Right lobe of liver (tissue), 6 donors: ENCODE measurements around the gene ZNF627. TPM values are rescaled to one million over a fixed set of nuclear protein-coding genes. Genes with fewer than 3 reads are reported as not detected.

Source experiments
- ATAC-seq, 4 donors: fragments of 200-7000 bp; cut with Tn5 transposase; one replicate each; pipeline ENCODE4 v1.9.1; 2020; ENCODE audit warnings: mild to moderate bottlenecking in 4 of 4, moderate library complexity in 4 of 4
- DNase-seq, 3 donors: peaks; one replicate each; pipeline ENCODE4 v3.0.0-alpha.2; 2020
- H3K27ac ChIP-seq, 3 donors: fragments of 200-600 bp; one replicate each; pipeline ENCODE4 v1.8.0; 2022
- H3K27me3 ChIP-seq, 2 donors: fragments of 200-600 bp; one replicate each; pipeline ENCODE4 v1.8.0; 2022
- H3K36me3 ChIP-seq, 4 donors: fragments of 200-600 bp; sonication (generic) in 1 of 4; one replicate each; pipeline versions ENCODE4 v1.5.1 to v1.8.0; 2017 to 2022; ENCODE audit warnings: control low read depth in 1 of 4
- H3K4me1 ChIP-seq, 4 donors: fragments of 200-600 bp; sonication (generic) in 1 of 4; one replicate each; pipeline versions ENCODE4 v1.5.1 to v1.8.0; 2017 to 2022; ENCODE audit warnings: control low read depth in 1 of 4
- H3K4me3 ChIP-seq, 3 donors: fragments of 200-600 bp; one replicate each; pipeline ENCODE4 v1.8.0; 2022
- H3K9me3 ChIP-seq, 4 donors: fragments of 200-600 bp; sonication (generic) in 1 of 4; one replicate each; pipeline versions ENCODE4 v1.5.1 to v1.8.0; 2017 to 2022; ENCODE audit warnings: control low read depth in 1 of 4
- CTCF ChIP-seq, 4 donors: fragments of 200-600 bp in 3 of 4; fragments of 450-650 bp in 1 of 4; IDR thresholded peaks; one replicate each; pipeline versions ENCODE4 v1.5.1 to v1.8.0; 2016 to 2022; ENCODE audit warnings: antibody characterized with exemption in 4 of 4, mild to moderate bottlenecking in 2 of 4
- POLR2A ChIP-seq: fragments of 450-650 bp; IDR thresholded peaks from one replicate; pipeline ENCODE4 v1.6.1; 2017; ENCODE audit warnings: antibody characterized with exemption, mild to moderate bottlenecking
- WGBS: methylation state at CpG from one replicate; pipeline ENCODE4 v1.1.6; 2018; ENCODE audit warnings: low coverage, low lambda C conversion rate; ENCODE audit not compliant: insufficient coverage; ENCODE audit errors: missing lambda C conversion rate; 5-methylcytosine and 5-hydroxymethylcytosine counted together
- intact Hi-C, 2 donors: fragments of 100-400 bp; cut with DNase I; formaldehyde crosslinking; loops; one replicate each; pipeline versions ENCODE4 v1.11.2 to v1.14.1; 2022
- total RNA-seq, 6 experiments: library from RNA; depleted of rRNA in 2 of 6; stranded (reverse); fragments of >200 nt in 2 of 6; fragmentation: NEBNext Ultra II Directional in 3 of 6; extraction: Animal tissue kit (Norgen Biotek cat#: 25700) in 3 of 6; gene quantifications; one replicate each; pipeline versions ENCODE4 v1.1.0 to v1.2.4, GENCODE V29; 2016 to 2023
- donor health status: DM: no; HTN: yes; CAD: no.
- donor health status: DM: no; HTN: no; CAD: no.
- donor health status: DM: no; HTN: no; CAD: no.
- donor health status: DM: no; HTN: yes; CAD: no.
- donor health status: DM: no; HTN: yes; CAD: no.

ZNF627 gene
- total RNA-seq, 6 experiments from 2014 or later, result 2.7 to 5.4 (median 4.6) TPM

- no peaks in the 10 kb centered on the region for H3K4me1 ChIP-seq
- DNase-seq (no peak), ATAC-seq (no peak)
- TF ChIP-seq POLR2A, result no peak
- TF ChIP-seq CTCF (IDR thresholded peaks at IDR 0.05), result no peak
- H3K9me3 ChIP-seq, result peaks cover 0 to 18% (median 6%) of the 10 kb centered on the region in 4 donors
- peaks cover 0 to 12% (median 5%) of the 10 kb centered on the region in 4 donors for H3K36me3 ChIP-seq
- H3K4me3 ChIP-seq, result no peak overlapping the region
- H3K27me3 ChIP-seq, result no peaks in the 10 kb centered on the region
- intact Hi-C loops, result no loop called here
- H3K27ac ChIP-seq, result no peak overlapping the region
These were observed 52.7 kb downstream of the ZNF627 start for GRCh38 chr19:11649941-11650340.

- Histone ChIP-seq H3K9me3 (peaks cover 0 to 18% (median 6%) of the 10 kb centered on the region in 4 donors), H3K4me3 (no peak overlapping the region), H3K36me3 (peaks cover 0 to 12% (median 5%) of the 10 kb centered on the region in 4 donors), H3K4me1 (no peaks in the 10 kb centered on the region), H3K27me3 (no peaks in the 10 kb centered on the region), H3K27ac (no peak overlapping the region)
- WGBS, result 93% methylated on average over 4 of the region's 4 CpGs
- no peak for ATAC-seq
- intact Hi-C loops, result no loop called here
- TF ChIP-seq CTCF (IDR thresholded peaks at IDR 0.05), result no peak
- TF ChIP-seq POLR2A, result no peak
- DNase-seq, result no peak
These were observed 53.8 kb downstream of the ZNF627 start for GRCh38 chr19:11651062-11651461.

- Histone ChIP-seq H3K36me3 (peaks cover 0 to 12% (median 5%) of the 10 kb centered on the region in 4 donors), H3K27me3 (no peaks in the 10 kb centered on the region), H3K9me3 (peaks cover 0 to 18% (median 6%) of the 10 kb centered on the region in 4 donors), H3K4me3 (no peak overlapping the region), H3K27ac (no peak overlapping the region), H3K4me1 (no peaks in the 10 kb centered on the region)
- TF ChIP-seq CTCF (IDR thresholded peaks at IDR 0.05) (no peak), POLR2A (no peak)
- no peak for DNase-seq
- WGBS, result 100% methylated on average over 2 of the region's 2 CpGs
- no peak for ATAC-seq
- intact Hi-C loops, result no loop called here
These were observed 54.8 kb downstream of the ZNF627 start for GRCh38 chr19:11652056-11652455.

- H3K27me3 ChIP-seq, result no peaks in the 10 kb centered on the region
- TF ChIP-seq CTCF (IDR thresholded peaks at IDR 0.05) (no peak), POLR2A (no peak)
- intact Hi-C loops, result no loop called here
- H3K4me1 ChIP-seq, result no peaks in the 10 kb centered on the region
- no peak overlapping the region for H3K27ac ChIP-seq
- no peak overlapping the region for H3K4me3 ChIP-seq
- no peak for ATAC-seq
- H3K9me3 ChIP-seq, result peaks cover 0 to 18% (median 6%) of the 10 kb centered on the region in 4 donors
- 90% methylated on average over 6 of the region's 6 CpGs for WGBS
- DNase-seq, result no peak
- peaks cover 0 to 12% (median 5%) of the 10 kb centered on the region in 4 donors for H3K36me3 ChIP-seq
These were observed 55.2 kb downstream of the ZNF627 start for GRCh38 chr19:11652492-11652891.

GRCh38 chr19:11656535-11656934 lies 59.3 kb downstream of the ZNF627 start:
- H3K27ac ChIP-seq, result no peak overlapping the region
- peaks cover 0 to 9% (median 3%) of the 10 kb centered on the region in 4 donors for H3K36me3 ChIP-seq
- H3K4me3 ChIP-seq, result no peak overlapping the region
- TF ChIP-seq POLR2A (no peak), CTCF (IDR thresholded peaks at IDR 0.05) (no peak)
- DNase-seq, result no peak
- 86% methylated on average over 1 of the region's 3 CpGs for WGBS
- no peaks in the 10 kb centered on the region for H3K4me1 ChIP-seq
- H3K9me3 ChIP-seq, result peaks cover 0 to 18% (median 6%) of the 10 kb centered on the region in 4 donors
- no peak for ATAC-seq
- intact Hi-C loops, result no loop called here
- no peaks in the 10 kb centered on the region for H3K27me3 ChIP-seq
